ENCODE data around the gene PERCC1. TPM values are rescaled to one million over a fixed set of nuclear protein-coding genes. Genes with fewer than 3 reads are reported as not detected.

The PERCC1 gene
- total RNA-seq, 1 donor from 2014 or later: 0.33 TPM

- no peaks in the 10 kb centered on the region for H3K9me3 Mint-ChIP-seq
- TF ChIP-seq, protein P1, sequence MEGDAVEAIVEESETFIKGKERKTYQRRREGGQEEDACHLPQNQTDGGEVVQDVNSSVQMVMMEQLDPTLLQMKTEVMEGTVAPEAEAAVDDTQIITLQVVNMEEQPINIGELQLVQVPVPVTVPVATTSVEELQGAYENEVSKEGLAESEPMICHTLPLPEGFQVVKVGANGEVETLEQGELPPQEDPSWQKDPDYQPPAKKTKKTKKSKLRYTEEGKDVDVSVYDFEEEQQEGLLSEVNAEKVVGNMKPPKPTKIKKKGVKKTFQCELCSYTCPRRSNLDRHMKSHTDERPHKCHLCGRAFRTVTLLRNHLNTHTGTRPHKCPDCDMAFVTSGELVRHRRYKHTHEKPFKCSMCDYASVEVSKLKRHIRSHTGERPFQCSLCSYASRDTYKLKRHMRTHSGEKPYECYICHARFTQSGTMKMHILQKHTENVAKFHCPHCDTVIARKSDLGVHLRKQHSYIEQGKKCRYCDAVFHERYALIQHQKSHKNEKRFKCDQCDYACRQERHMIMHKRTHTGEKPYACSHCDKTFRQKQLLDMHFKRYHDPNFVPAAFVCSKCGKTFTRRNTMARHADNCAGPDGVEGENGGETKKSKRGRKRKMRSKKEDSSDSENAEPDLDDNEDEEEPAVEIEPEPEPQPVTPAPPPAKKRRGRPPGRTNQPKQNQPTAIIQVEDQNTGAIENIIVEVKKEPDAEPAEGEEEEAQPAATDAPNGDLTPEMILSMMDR (IDR thresholded peaks at IDR 0.05): no peak
- intact Hi-C loops (cut with micrococcal nuclease): no loop called here
- H3K4me1 Mint-ChIP-seq: peaks cover 57% of the 10 kb centered on the region
- DNase-seq (no peak), ATAC-seq (ENCODE audit: low read depth) (peak; percentile 58)
- POLR2A ChIA-PET: interaction anchor here (1.0 to 3.7 kb wide), 3 partner anchors 11 to 49 kb away, joined by 3 to 30 read pairs (median 13); partner anchors contain the start of gene UQCC4
- CTCF ChIA-PET: no interaction called here
- no peaks in the 10 kb centered on the region for H3K27me3 Mint-ChIP-seq
- peak overlapping the region; percentile 91 for H3K27ac Mint-ChIP-seq
- H3K4me3 Mint-ChIP-seq: peak overlapping the region; percentile 72
- H3K36me3 Mint-ChIP-seq (ENCODE audit: low read depth): peaks cover 30% of the 10 kb centered on the region
Measured at GRCh38 chr16:1469693-1470201, 38.9 kb downstream of the PERCC1 start.

DNA sequence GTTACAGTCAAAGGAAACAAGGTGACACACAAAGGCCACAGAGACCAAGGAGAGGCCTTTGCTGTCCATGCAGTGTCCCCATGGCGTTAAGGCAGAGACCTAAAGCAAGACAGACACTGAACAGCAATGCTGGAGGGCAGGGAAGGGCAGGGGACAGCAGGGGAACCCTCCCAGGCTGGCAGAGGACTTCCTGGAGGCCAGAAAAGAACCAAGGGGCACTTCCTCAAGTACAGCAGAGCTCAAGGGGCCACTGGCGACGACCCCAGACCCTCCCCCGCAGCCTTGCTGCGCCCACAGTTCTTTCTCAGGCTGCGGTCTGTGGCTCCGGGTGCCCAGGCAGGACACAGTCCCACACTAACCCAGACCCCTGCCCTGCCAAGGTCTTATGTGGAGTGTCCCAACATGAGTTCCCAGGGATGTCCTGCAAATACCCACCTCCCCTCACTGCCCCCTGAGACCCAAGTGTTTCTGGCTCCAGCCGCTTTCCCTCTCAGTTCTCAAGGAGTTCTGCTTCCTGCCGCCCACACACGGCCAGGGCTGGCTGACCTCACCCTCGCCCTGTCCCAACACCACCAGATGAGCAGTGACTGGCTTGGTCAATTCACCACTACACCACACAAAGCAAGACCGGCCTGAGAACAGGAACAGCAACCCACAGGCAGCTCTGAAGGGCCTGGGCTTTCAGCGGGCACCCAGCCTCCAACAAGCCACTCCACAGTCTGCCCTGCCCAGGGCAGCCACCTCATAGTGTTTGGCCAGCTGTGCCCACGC is 39.8 kb downstream of the PERCC1 start:
- Mint-ChIP-seq H3K9me3 (no peaks in the 10 kb centered on the region), H3K4me1 (peaks cover 61% of the 10 kb centered on the region), H3K27me3 (no peaks in the 10 kb centered on the region), H3K27ac (peak overlapping the region; percentile 91), H3K36me3 (ENCODE audit: low read depth) (peaks cover 26% of the 10 kb centered on the region), H3K4me3 (peak overlapping the region; percentile 68)
- ChIA-PET CTCF (no interaction called here), POLR2A (interaction anchor here (1.0 to 3.7 kb wide), 5 partner anchors 10 to 50 kb away, joined by 3 to 30 read pairs (median 13); partner anchors contain the start of genes TELO2 and UQCC4)
- DNase-seq (no peak), ATAC-seq (ENCODE audit: low read depth) (no peak)
- intact Hi-C loops (cut with micrococcal nuclease): no loop called here
- TF ChIP-seq, protein P1 (IDR thresholded peaks at IDR 0.05): no peak

GRCh38 chr16:1471569-1472194 is 40.8 kb downstream of the PERCC1 start:
- intact Hi-C loops (cut with micrococcal nuclease): no loop called here
- H3K27ac Mint-ChIP-seq: peak overlapping the region; percentile 91
- DNase-seq (no peak), ATAC-seq (ENCODE audit: low read depth) (no peak)
- peaks cover 65% of the 10 kb centered on the region for H3K4me1 Mint-ChIP-seq
- POLR2A ChIA-PET: interaction anchor here (0.5 to 3.7 kb wide), 6 partner anchors 12 to 140 kb away, joined by 3 to 30 read pairs (median 9); partner anchors contain the start of genes CRAMP1, IFT140, TELO2 and UQCC4
- H3K4me3 Mint-ChIP-seq: peak overlapping the region; percentile 68
- peaks cover 26% of the 10 kb centered on the region for H3K36me3 Mint-ChIP-seq (ENCODE audit: low read depth)
- TF ChIP-seq, protein P1 (IDR thresholded peaks at IDR 0.05): no peak
- H3K9me3 Mint-ChIP-seq: no peaks in the 10 kb centered on the region
- H3K27me3 Mint-ChIP-seq: no peaks in the 10 kb centered on the region
- CTCF ChIA-PET: interaction anchor here (0.9 kb wide), 1 partner anchor 252 kb away, joined by 3 read pairs; no protein-coding TSS in a partner anchor

- ATAC-seq (ENCODE audit: low read depth) (no peak), DNase-seq (no peak)
- peak overlapping the region; percentile 64 for H3K27ac Mint-ChIP-seq
- TF ChIP-seq, protein P1 (IDR thresholded peaks at IDR 0.05): no peak
- no peaks in the 10 kb centered on the region for H3K27me3 Mint-ChIP-seq
- ChIA-PET POLR2A (interaction anchor here (0.6 to 3.7 kb wide), 3 partner anchors 14 to 139 kb away, joined by 3 to 23 read pairs (median 3); partner anchors contain the start of genes IFT140 and TELO2), CTCF (no interaction called here)
- peak overlapping the region; percentile 59 for H3K4me3 Mint-ChIP-seq
- peaks cover 59% of the 10 kb centered on the region for H3K4me1 Mint-ChIP-seq
- H3K9me3 Mint-ChIP-seq: no peaks in the 10 kb centered on the region
- intact Hi-C loops (cut with micrococcal nuclease): no loop called here
- peaks cover 17% of the 10 kb centered on the region for H3K36me3 Mint-ChIP-seq (ENCODE audit: low read depth)
Measured at GRCh38 chr16:1472974-1473373, 42.1 kb downstream of the PERCC1 start.

Data from activated B cell treated with CpG ODN at 0.5 μM for 24 hours (primary cell).